ENCODE data around the gene RNPEPL1. TPM values are rescaled to one million over a fixed set of nuclear protein-coding genes. Genes with fewer than 3 reads are reported as not detected.

Gene RNPEPL1
- total and polyA plus RNA-seq, 2 experiments from 2014 or later, result 11.1 to 23.0 TPM

DNA sequence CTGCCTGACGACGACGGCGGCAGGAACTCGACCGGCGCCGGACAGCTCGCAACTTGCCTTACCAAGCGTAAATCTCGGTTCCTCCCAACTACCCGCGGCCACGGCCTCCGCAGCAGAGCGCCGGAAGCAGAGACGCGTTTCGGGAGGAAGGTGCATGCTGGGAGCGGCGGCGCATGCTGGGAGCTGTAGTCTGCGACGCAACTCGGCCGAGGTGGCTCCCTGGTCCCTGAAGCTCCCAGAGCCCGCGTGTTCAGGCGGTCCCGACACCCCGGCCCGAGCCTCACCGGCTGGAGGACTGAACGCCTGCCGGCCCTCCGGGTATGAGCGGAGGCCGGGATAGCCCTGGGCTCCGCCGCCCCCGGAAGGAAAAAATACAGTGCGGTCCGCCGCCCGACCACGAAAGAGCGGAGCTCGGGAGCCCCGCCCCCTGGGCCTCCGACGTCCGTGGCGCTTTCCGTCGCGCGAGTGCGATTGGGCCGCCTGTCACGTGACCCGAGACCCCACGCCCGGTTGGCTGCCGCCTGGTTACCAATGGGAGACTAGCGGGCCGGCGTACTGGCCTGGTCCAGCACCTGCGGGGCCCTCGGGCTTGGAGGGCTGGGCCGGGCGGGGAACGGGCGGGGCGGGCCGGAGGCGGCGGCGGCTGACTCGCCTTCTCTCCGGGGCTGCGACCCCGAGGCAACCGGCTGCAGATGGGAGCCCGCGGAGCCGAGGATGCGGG is 18.1 kb downstream of the RNPEPL1 start, which contains the start of gene CAPN10:
Gene CAPN10 (plus strand): TSS at position 537 of the 721 bp plus-strand sequence. CDS start 178 bp downstream, at position 715.
- Histone ChIP-seq H3K9ac (peak within 1 kb of the TSS; percentile 92), H3K27me3 (replicated peaks; ENCODE audit: insufficient read depth) (no peaks in the 10 kb centered on the region), H3K27ac (peak within 1 kb of the TSS; percentile 59), H3F3A (ENCODE audit: insufficient read depth) (peaks cover 6% of the 10 kb centered on the region; the same call in 1 of the 2 replicates), H3K9me3 (ENCODE audit: low read depth) (no peaks in the 10 kb centered on the region), H3K79me2 (ENCODE audit: insufficient read depth) (peaks cover 78% of the 10 kb centered on the region), H3K36me3 (ENCODE audit: low read depth) (no peaks in the 10 kb centered on the region), H3K9me2 (ENCODE audit: insufficient read depth) (no peaks in the 10 kb centered on the region), H4K20me1 (ENCODE audit: insufficient read depth) (no peaks in the 10 kb centered on the region), H2AFZ (peak within 1 kb of the TSS; percentile 66), H3K4me2 (ENCODE audit: unreplicated experiment) (peak within 1 kb of the TSS; percentile 99), H3K4me1 (ENCODE audit: insufficient read depth) (peaks cover 19% of the 10 kb centered on the region), H3K4me3 (peak within 1 kb of the TSS; percentile 88)
- TF ChIP-seq EZH2 (IDR thresholded peaks at IDR 0.05; ENCODE audit: insufficient read depth, poor library complexity, severe bottlenecking) (no peak), EZH2phosphoT487 (IDR thresholded peaks at IDR 0.05; ENCODE audit: insufficient read depth, low read depth) (no peak)
- peak; percentile 100 for DNase-seq
- in situ Hi-C loops (cut with MboI), result no loop called here
- 1% methylated on average over 65 to 78 of the region's 88 CpGs for WGBS, 2 experiments (ENCODE audit: low coverage in 1 of 2, low lambda C conversion rate in 2 of 2, missing lambda C conversion rate in 2 of 2)

DNA sequence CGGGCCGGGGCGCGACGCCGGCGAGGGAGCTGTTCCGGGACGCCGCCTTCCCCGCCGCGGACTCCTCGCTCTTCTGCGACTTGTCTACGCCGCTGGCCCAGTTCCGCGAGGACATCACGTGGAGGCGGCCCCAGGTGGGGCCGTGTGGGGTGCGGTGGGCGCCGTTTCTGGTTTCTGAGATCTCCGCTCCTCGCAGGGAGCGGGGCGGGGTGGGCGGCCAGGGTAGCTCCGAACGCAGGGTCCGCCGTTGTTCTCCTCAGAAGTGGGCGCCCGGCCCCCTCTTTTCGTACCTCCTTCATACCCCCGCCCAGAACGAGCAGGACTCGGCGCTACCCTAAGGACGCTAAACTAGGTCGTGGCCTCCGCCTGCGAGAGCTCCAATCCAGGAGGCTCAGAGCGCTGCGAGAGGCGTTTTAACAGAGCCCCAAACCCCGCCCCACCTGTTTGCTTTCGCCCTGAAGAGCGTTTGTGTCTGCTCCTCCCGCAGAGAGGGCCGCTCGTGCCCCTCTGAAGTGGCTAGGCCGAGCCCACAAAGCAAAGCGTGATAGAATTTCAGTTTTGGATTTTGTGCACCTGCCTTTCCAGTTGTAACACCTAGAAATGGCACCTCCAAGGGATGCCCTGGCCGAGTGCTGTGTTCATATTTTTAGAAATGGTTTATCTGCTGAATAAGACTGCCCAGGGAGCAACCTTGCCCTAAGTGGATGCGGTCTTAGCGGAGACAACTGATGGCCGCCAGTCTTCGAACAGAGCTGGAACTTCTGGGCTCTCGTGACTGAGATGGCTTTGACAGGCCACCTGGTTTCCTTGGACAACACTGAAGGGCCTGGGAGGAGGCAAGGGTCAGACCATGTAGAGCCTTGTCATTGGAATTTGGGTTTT is 18.9 kb downstream of the RNPEPL1 start:
- TF ChIP-seq EZH2phosphoT487 (IDR thresholded peaks at IDR 0.05; ENCODE audit: insufficient read depth, low read depth) (no peak), EZH2 (IDR thresholded peaks at IDR 0.05; ENCODE audit: insufficient read depth, poor library complexity, severe bottlenecking) (no peak)
- Histone ChIP-seq H2AFZ (peak overlapping the region; percentile 66), H3K79me2 (ENCODE audit: insufficient read depth) (peaks cover 70% of the 10 kb centered on the region), H3K36me3 (ENCODE audit: low read depth) (no peaks in the 10 kb centered on the region), H3K4me2 (ENCODE audit: unreplicated experiment) (peak overlapping the region; percentile 99), H4K20me1 (ENCODE audit: insufficient read depth) (no peaks in the 10 kb centered on the region), H3K27ac (no peak overlapping the region), H3F3A (ENCODE audit: insufficient read depth) (peaks cover 4% of the 10 kb centered on the region; the same call in 1 of the 2 replicates), H3K9ac (peak overlapping the region; percentile 92), H3K4me3 (peak overlapping the region; percentile 88), H3K9me3 (ENCODE audit: low read depth) (no peaks in the 10 kb centered on the region), H3K27me3 (replicated peaks; ENCODE audit: insufficient read depth) (no peaks in the 10 kb centered on the region), H3K9me2 (ENCODE audit: insufficient read depth) (no peaks in the 10 kb centered on the region), H3K4me1 (ENCODE audit: insufficient read depth) (peaks cover 19% of the 10 kb centered on the region)
- WGBS, 2 experiments (ENCODE audit: low coverage in 1 of 2, low lambda C conversion rate in 2 of 2, missing lambda C conversion rate in 2 of 2), result 3 to 5% methylated on average over 29 to 60 of the region's 62 CpGs
- peak; percentile 61 for DNase-seq
- in situ Hi-C loops (cut with MboI), result no loop called here

DNA sequence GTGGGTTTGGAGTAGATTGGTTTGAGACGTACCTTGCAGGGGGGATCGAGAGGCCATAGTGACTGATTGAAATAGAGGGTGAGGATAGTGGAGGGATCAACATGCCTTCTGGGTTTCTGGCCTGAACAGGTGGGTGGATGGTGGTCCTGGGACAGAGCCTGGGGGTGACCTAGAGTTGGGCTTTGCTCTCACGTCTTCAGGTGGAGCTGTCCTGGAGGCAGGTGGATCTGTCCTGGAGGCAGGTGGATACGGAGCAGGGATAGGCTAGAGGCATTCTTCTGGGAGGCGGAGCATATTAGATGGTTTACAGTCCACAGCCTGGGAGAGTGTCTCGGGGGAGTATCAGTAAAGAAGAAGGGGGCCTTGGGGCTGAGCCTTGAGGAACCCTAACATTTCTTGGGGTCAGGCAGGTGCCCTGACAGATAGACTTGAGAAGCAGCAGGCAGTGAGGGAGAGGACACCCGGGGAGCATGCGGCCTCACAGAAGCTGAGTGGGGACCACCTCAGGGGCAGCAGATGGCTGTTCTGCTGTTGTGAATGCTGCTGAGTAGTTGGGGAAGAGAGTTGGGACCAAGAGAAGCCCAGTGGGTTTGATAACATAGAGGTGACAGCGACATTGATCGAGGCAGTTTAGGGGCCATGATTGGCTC is 19.8 kb downstream of the RNPEPL1 start:
- Histone ChIP-seq H3K79me2 (ENCODE audit: insufficient read depth) (peaks cover 61% of the 10 kb centered on the region), H3K9me3 (ENCODE audit: low read depth) (no peaks in the 10 kb centered on the region), H3F3A (ENCODE audit: insufficient read depth) (no peaks in the 10 kb centered on the region), H3K4me2 (ENCODE audit: unreplicated experiment) (peak overlapping the region; percentile 99), H2AFZ (no peak overlapping the region), H3K27me3 (replicated peaks; ENCODE audit: insufficient read depth) (no peaks in the 10 kb centered on the region), H3K9me2 (ENCODE audit: insufficient read depth) (no peaks in the 10 kb centered on the region), H3K27ac (no peak overlapping the region), H4K20me1 (ENCODE audit: insufficient read depth) (no peaks in the 10 kb centered on the region), H3K4me3 (peak overlapping the region; percentile 88), H3K9ac (peak overlapping the region; percentile 92), H3K36me3 (ENCODE audit: low read depth) (no peaks in the 10 kb centered on the region; the same call in 1 of the 2 replicates), H3K4me1 (ENCODE audit: insufficient read depth) (peaks cover 19% of the 10 kb centered on the region)
- in situ Hi-C loops (cut with MboI), result no loop called here
- TF ChIP-seq EZH2phosphoT487 (IDR thresholded peaks at IDR 0.05; ENCODE audit: insufficient read depth, low read depth), result no peak
- no peak for TF ChIP-seq EZH2 (IDR thresholded peaks at IDR 0.05; ENCODE audit: insufficient read depth, poor library complexity, severe bottlenecking)
- 70 to 76% methylated on average over 9 to 10 of the region's 10 CpGs for WGBS, 2 experiments (ENCODE audit: low coverage in 1 of 2, low lambda C conversion rate in 2 of 2, missing lambda C conversion rate in 2 of 2)
- DNase-seq, result no peak

DNA sequence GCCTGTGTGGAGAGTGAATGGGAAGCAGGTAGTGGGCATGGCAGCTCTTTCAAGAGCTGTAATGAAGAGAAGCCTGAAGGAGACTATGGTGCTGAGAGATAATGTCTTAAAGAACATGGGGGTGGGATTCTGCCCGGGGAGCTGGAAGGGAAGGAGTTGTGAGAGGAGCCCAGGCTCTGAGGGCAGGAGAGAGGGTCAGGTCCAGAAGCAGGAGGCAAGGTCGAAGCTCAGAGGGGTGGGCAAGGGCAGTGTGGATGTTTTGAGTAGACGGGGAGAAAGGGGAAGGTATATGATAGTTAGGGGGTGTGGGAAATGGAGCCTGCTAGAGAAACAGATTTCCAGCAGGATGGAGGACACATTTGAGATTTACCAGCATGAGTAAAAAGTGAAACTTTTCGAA is 20.4 kb downstream of the RNPEPL1 start:
- Histone ChIP-seq H2AFZ (no peak overlapping the region), H3K36me3 (ENCODE audit: low read depth) (no peaks in the 10 kb centered on the region; the same call in 1 of the 2 replicates), H3K27ac (no peak overlapping the region), H3K4me3 (no peak overlapping the region), H3F3A (ENCODE audit: insufficient read depth) (no peaks in the 10 kb centered on the region), H3K9ac (no peak overlapping the region), H3K79me2 (ENCODE audit: insufficient read depth) (peaks cover 55% of the 10 kb centered on the region), H3K4me1 (ENCODE audit: insufficient read depth) (peaks cover 19% of the 10 kb centered on the region), H3K9me2 (ENCODE audit: insufficient read depth) (no peaks in the 10 kb centered on the region), H3K27me3 (replicated peaks; ENCODE audit: insufficient read depth) (no peaks in the 10 kb centered on the region), H4K20me1 (ENCODE audit: insufficient read depth) (no peaks in the 10 kb centered on the region), H3K9me3 (ENCODE audit: low read depth) (no peaks in the 10 kb centered on the region), H3K4me2 (ENCODE audit: unreplicated experiment) (no peak overlapping the region)
- 67 to 77% methylated on average over 4 of the region's 4 CpGs for WGBS, 2 experiments (ENCODE audit: low coverage in 1 of 2, low lambda C conversion rate in 2 of 2, missing lambda C conversion rate in 2 of 2)
- in situ Hi-C loops (cut with MboI), result no loop called here
- no peak for DNase-seq
- TF ChIP-seq EZH2 (IDR thresholded peaks at IDR 0.05; ENCODE audit: insufficient read depth, poor library complexity, severe bottlenecking) (no peak), EZH2phosphoT487 (IDR thresholded peaks at IDR 0.05; ENCODE audit: insufficient read depth, low read depth) (no peak)

Data from GM23248 (cell line).